ENCODE data around the gene PTPRT.
"Not testable (repeated sequence)": the region's sequence is repeated elsewhere in the genome, so short reads cannot be mapped to it uniquely, and the experiment has no call there.

PTPRT gene

GRCh38 chr20:42959996-42960395 is 229.7 kb downstream of the PTPRT start:
- no peak for DNase-seq

- no peak for DNase-seq
These were observed 231.2 kb downstream of the PTPRT start for GRCh38 chr20:42958367-42959069.

- DNase-seq, result no peak
These were observed 232.0 kb downstream of the PTPRT start for GRCh38 chr20:42957704-42958095.

- DNase-seq, result no peak
These were observed 232.5 kb downstream of the PTPRT start for GRCh38 chr20:42957018-42957703.

GRCh38 chr20:42955713-42956112 is 234.0 kb downstream of the PTPRT start:
- DNase-seq, result no peak

- no peak for DNase-seq
These were observed 234.8 kb downstream of the PTPRT start for GRCh38 chr20:42954951-42955350.

- no peak for DNase-seq
These were observed 239.8 kb downstream of the PTPRT start for GRCh38 chr20:42949950-42950349.

GRCh38 chr20:42945234-42945994 is 244.3 kb downstream of the PTPRT start:
- DNase-seq, result no peak

GRCh38 chr20:42941629-42942028 is 248.1 kb downstream of the PTPRT start:
- DNase-seq, result no peak

GRCh38 chr20:42938441-42939205 is 251.1 kb downstream of the PTPRT start:
- DNase-seq, result no peak

GRCh38 chr20:42936482-42936881 is 253.2 kb downstream of the PTPRT start:
- no peak for DNase-seq

GRCh38 chr20:42924215-42924614 is 265.5 kb downstream of the PTPRT start:
- DNase-seq, result no peak

- no peak for DNase-seq
These were observed 266.3 kb downstream of the PTPRT start for GRCh38 chr20:42923348-42923918.

- no peak for DNase-seq
These were observed 268.9 kb downstream of the PTPRT start for GRCh38 chr20:42920776-42921175.

GRCh38 chr20:42919316-42919715 is 270.4 kb downstream of the PTPRT start:
- no peak for DNase-seq

- no peak for DNase-seq
These were observed 274.6 kb downstream of the PTPRT start for GRCh38 chr20:42915081-42915480.

- no peak for DNase-seq
These were observed 275.4 kb downstream of the PTPRT start for GRCh38 chr20:42914302-42914701.

- DNase-seq, result not testable (repeated sequence)
These were observed 278.9 kb downstream of the PTPRT start for GRCh38 chr20:42910808-42911207.

GRCh38 chr20:42907730-42908129 is 282.0 kb downstream of the PTPRT start:
- DNase-seq, result no peak

GRCh38 chr20:42906120-42906519 is 283.6 kb downstream of the PTPRT start:
- no peak for DNase-seq

- no peak for DNase-seq
These were observed 287.2 kb downstream of the PTPRT start for GRCh38 chr20:42902509-42902908.

- no peak for DNase-seq
These were observed 287.8 kb downstream of the PTPRT start for GRCh38 chr20:42901689-42902440.

All from OCI-M1 (cell line).